Cardiac septum (tissue), 1 donor: ENCODE data around the gene LMNTD1. TPM values are rescaled to one million over a fixed set of nuclear protein-coding genes. Genes with fewer than 3 reads are reported as not detected.

Experiments used
- DNase-seq: peaks from one replicate; pipeline ENCODE4 v3.0.0-alpha.2; 2020; ENCODE audit warnings: low spot score
- intact Hi-C: fragments of 100-400 bp; cut with DNase I; formaldehyde crosslinking; loops from one replicate; pipeline ENCODE4 v1.14.0; 2022
- total RNA-seq: library from RNA; stranded (reverse); fragmentation: NEBNext Ultra II Directional; extraction: Animal tissue kit (Norgen Biotek cat#: 25700); gene quantifications from one replicate; pipeline ENCODE4 v1.2.1, GENCODE V29; 2021
- donor health status: DM: no; HTN: no; CAD: no.

The LMNTD1 gene
- total RNA-seq, 1 donor from 2014 or later = 0.51 TPM

GRCh38 chr12:25557830-25558436 is 4.8 kb upstream of the LMNTD1 start:
- no peak for DNase-seq
- intact Hi-C loops = no loop called here

GRCh38 chr12:25556153-25556552 is 3.1 kb upstream of the LMNTD1 start:
- intact Hi-C loops = no loop called here
- no peak for DNase-seq

- intact Hi-C loops = no loop called here
- DNase-seq = no peak
These were observed 402 bp downstream of the LMNTD1 start for GRCh38 chr12:25552681-25553080.

GRCh38 chr12:25550186-25550585 is 2.9 kb downstream of the LMNTD1 start:
- DNase-seq = no peak
- intact Hi-C loops = no loop called here

GRCh38 chr12:25549120-25549519 is 4.0 kb downstream of the LMNTD1 start:
- no peak for DNase-seq
- intact Hi-C loops = no loop called here

- DNase-seq = no peak
These were observed 6.8 kb downstream of the LMNTD1 start for GRCh38 chr12:25546318-25546717.

GRCh38 chr12:25533150-25533549 is 19.9 kb downstream of the LMNTD1 start:
- intact Hi-C loops = no loop called here
- no peak for DNase-seq

More at GRCh38 chr12:25546318-25546717, 6.8 kb downstream of the LMNTD1 start:
- intact Hi-C loops = no loop called here

GRCh38 chr12:25531502-25532052 is 21.5 kb downstream of the LMNTD1 start:
- no peak for DNase-seq
- intact Hi-C loops = no loop called here

GRCh38 chr12:25529738-25530137 is 23.3 kb downstream of the LMNTD1 start:
- intact Hi-C loops = no loop called here
- no peak for DNase-seq

GRCh38 chr12:25526778-25527177 is 26.3 kb downstream of the LMNTD1 start:
- no peak for DNase-seq
- intact Hi-C loops = no loop called here

GRCh38 chr12:25524366-25524765 is 28.7 kb downstream of the LMNTD1 start:
- intact Hi-C loops = no loop called here
- DNase-seq = no peak

GRCh38 chr12:25521625-25522256 is 31.3 kb downstream of the LMNTD1 start:
- intact Hi-C loops = no loop called here
- no peak for DNase-seq

GRCh38 chr12:25518512-25518911 is 34.6 kb downstream of the LMNTD1 start:
- intact Hi-C loops = no loop called here
- no peak for DNase-seq

GRCh38 chr12:25504744-25505143 is 48.3 kb downstream of the LMNTD1 start:
- intact Hi-C loops = no loop called here
- DNase-seq = no peak

- intact Hi-C loops = no loop called here
- DNase-seq = no peak
These were observed 49.4 kb downstream of the LMNTD1 start for GRCh38 chr12:25503666-25504065.

- DNase-seq = no peak
- intact Hi-C loops = no loop called here
These were observed 50.5 kb downstream of the LMNTD1 start for GRCh38 chr12:25502596-25502995.

GRCh38 chr12:25502118-25502517 is 51.0 kb downstream of the LMNTD1 start:
- no peak for DNase-seq
- intact Hi-C loops = no loop called here

GRCh38 chr12:25501549-25501948 is 51.5 kb downstream of the LMNTD1 start:
- intact Hi-C loops = no loop called here
- no peak for DNase-seq

- DNase-seq = no peak
- intact Hi-C loops = no loop called here
These were observed 52.4 kb downstream of the LMNTD1 start for GRCh38 chr12:25500651-25501050.

GRCh38 chr12:25497021-25497420 is 56.1 kb downstream of the LMNTD1 start:
- intact Hi-C loops = no loop called here
- no peak for DNase-seq

GRCh38 chr12:25496098-25496587 is 56.9 kb downstream of the LMNTD1 start:
- DNase-seq = no peak
- intact Hi-C loops = no loop called here
